ENCODE measurements around the gene ZBTB14.

Gene ZBTB14

DNA sequence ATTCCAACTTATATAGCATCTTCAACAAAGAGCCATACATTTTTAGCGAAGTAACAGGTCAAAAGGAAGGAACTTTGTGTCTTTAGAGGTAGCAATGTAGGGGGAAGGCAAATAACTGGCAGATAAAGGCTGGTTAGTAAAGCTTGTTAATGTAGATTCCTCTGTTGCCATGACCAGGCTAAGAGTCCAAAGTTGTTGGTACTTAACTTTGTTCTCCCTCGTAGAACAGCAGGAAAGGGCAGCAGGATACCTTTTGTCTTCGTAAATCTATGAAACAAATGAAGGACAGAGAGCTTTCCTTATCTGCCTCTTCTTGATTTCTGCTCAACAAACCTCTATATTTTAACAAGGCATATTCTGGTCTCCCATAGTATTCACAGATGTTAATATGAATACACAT lies 18.6 kb downstream of the ZBTB14 start:
- no peak overlapping the region for H3K4me3 ChIP-seq (ENCODE audit: low read length)
- TF ChIP-seq, protein P1, sequence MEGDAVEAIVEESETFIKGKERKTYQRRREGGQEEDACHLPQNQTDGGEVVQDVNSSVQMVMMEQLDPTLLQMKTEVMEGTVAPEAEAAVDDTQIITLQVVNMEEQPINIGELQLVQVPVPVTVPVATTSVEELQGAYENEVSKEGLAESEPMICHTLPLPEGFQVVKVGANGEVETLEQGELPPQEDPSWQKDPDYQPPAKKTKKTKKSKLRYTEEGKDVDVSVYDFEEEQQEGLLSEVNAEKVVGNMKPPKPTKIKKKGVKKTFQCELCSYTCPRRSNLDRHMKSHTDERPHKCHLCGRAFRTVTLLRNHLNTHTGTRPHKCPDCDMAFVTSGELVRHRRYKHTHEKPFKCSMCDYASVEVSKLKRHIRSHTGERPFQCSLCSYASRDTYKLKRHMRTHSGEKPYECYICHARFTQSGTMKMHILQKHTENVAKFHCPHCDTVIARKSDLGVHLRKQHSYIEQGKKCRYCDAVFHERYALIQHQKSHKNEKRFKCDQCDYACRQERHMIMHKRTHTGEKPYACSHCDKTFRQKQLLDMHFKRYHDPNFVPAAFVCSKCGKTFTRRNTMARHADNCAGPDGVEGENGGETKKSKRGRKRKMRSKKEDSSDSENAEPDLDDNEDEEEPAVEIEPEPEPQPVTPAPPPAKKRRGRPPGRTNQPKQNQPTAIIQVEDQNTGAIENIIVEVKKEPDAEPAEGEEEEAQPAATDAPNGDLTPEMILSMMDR (IDR thresholded peaks at IDR 0.05; ENCODE audit: insufficient read depth, low read depth, low read length, missing control alignments) = no peak
- DNase-seq (ENCODE audit: low read depth) = no peak

DNA sequence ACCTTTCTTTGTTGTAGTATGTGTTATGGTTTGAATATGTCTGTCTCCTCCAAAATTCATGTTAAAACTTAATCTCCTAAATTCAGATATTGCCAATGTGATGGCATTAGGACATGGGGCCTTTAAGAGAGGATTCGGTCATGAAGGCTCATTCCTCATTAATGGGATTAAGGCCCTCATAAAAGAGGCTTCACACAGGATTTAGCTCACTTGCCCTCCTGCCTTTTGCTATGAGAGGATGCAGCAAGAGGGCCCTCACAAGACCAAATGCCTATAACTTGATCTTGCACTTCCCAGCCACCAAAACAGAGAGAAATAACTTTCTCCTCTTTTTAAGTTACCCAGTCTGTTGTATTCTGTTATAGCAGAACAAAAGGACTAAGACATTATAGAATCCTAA lies 19.7 kb downstream of the ZBTB14 start:
- TF ChIP-seq, protein P1 (IDR thresholded peaks at IDR 0.05; ENCODE audit: insufficient read depth, low read depth, low read length, missing control alignments) = no peak
- no peak overlapping the region for H3K4me3 ChIP-seq (ENCODE audit: low read length)
- no peak for DNase-seq (ENCODE audit: low read depth)

DNA sequence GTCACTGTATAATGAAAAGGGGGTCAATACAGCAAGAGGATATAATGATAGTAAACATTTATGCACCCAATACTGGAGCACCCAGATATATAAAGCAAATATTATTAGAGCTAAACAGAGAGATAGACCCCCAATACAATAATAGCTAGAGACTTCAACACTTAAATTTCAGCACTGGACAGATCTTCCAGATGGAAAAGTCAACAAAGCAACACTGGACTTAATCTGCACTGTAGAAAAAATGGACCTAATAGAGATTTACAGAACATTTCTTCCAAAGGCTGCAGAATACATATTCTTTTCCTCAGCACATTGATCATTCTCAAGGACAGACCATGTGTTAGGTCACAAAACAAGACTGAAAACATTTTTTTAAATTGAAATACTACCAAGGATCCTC lies 26.7 kb downstream of the ZBTB14 start:
- TF ChIP-seq, protein P1 (IDR thresholded peaks at IDR 0.05; ENCODE audit: insufficient read depth, low read depth, low read length, missing control alignments) = no peak
- no peak overlapping the region for H3K4me3 ChIP-seq (ENCODE audit: low read length)
- no peak for DNase-seq (ENCODE audit: low read depth)

DNA sequence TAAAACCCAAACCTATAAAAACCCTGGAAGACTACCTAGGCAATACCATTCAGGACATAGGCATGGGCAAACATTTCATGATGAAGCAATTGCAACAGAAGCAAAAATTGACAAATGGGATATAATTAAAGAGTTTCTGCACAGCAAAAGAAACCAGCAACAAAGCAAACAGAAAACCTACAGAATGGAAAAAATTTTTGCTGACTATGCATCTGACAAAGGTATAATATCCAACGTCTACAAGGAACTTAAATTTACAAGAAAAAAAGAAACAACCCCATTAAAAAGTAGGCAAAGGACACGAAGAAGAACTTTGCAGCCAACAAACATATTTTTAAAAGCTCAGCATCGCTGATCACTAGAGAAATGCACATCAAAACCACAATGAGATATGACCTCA lies 28.8 kb downstream of the ZBTB14 start:
- TF ChIP-seq, protein P1 (IDR thresholded peaks at IDR 0.05; ENCODE audit: insufficient read depth, low read depth, low read length, missing control alignments) = no peak
- DNase-seq (ENCODE audit: low read depth) = no peak
- H3K4me3 ChIP-seq (ENCODE audit: low read length) = no peak overlapping the region

DNA sequence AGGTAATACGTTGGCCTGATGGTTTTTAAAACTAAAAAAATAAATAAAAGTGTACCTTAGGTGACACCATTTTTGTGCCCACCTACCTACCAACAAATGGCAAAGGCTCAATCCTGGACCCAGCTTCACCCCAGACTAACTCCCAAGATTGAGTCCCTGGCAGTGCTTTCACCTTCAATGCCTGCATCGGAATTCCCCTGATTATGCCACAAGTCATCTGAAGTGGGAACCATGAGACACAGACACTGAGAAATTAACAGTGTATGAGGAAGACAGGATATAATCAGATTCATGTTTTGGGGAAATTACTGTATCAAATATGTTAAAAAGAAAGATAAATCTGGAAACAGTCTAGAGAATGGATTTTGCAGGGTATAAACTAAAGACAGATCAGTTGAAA lies 41.6 kb downstream of the ZBTB14 start:
- no peak overlapping the region for H3K4me3 ChIP-seq (ENCODE audit: low read length)
- peak; percentile 7 for DNase-seq (ENCODE audit: low read depth)
- TF ChIP-seq, protein P1 (IDR thresholded peaks at IDR 0.05; ENCODE audit: insufficient read depth, low read depth, low read length, missing control alignments) = no peak

DNA sequence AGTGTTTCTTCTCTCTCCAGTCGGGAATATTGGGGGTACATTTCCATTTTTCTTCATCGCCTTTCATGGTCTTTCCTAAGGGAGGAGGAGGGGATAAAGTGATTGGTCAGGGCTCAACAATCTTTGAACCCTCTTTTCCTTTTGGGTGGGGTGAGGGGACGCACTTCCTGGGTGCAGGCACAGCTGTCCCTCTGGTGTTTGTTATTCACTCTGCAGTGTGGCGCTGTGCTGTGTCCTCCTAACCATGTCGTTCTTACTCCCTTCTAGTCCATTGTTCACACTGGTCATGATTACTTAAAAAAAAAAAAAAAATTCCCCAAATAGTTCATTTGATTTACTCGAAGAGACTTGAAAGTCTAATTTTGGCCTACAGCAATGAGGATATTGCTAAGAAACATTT lies 44.4 kb downstream of the ZBTB14 start:
- no peak overlapping the region for H3K4me3 ChIP-seq (ENCODE audit: low read length)
- no peak for DNase-seq (ENCODE audit: low read depth)
- TF ChIP-seq, protein P1 (IDR thresholded peaks at IDR 0.05; ENCODE audit: insufficient read depth, low read depth, low read length, missing control alignments) = no peak

DNA sequence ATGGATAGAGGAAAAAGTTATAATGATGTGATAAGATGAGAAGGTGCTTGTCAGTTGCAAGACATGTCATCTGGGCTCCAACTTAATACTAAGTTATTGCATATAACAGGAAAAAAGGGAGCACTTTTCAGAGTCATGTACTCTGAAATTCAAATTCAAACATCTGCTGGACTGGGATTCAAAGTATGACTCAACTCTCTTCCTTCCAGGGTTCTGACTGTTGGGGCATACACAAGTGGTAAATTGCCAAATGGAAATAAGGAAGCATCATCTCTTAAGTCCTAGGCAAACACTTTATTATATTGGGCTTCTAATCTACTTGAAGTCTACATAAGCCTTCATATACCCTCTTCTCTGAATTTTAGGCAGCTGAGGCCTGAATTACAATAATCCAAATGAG lies 44.9 kb downstream of the ZBTB14 start:
- TF ChIP-seq, protein P1 (IDR thresholded peaks at IDR 0.05; ENCODE audit: insufficient read depth, low read depth, low read length, missing control alignments) = no peak
- no peak for DNase-seq (ENCODE audit: low read depth)

More for the DNA sequence above, 44.9 kb downstream of the ZBTB14 start:
- no peak overlapping the region for H3K4me3 ChIP-seq (ENCODE audit: low read length)

Data from epithelial cell of esophagus (primary cell).